Natural killer cell treated with Interleukin-12 subunit alpha and Interleukin-12 subunit beta and Interleukin-15 and Interleukin-18, amount 100 ng/mL, for 72 hours (primary cell): ENCODE measurements around the gene PNN. TPM values are rescaled to one million over a fixed set of nuclear protein-coding genes. Genes with fewer than 3 reads are reported as not detected.
"Not testable (repeated sequence)": the region's sequence is repeated elsewhere in the genome, so short reads cannot be mapped to it uniquely, and the experiment has no call there.

Source experiments
- ATAC-seq, 2 donors: fragments of 150-1000 bp; cut with Tn5 transposase in 1 of 2; sonication (Bioruptor Pico), chemical (Tn5 transposase) in 1 of 2; 2 replicates each; pipeline ENCODE4 v1.10.0; 2021
- DNase-seq: peaks from one replicate; pipeline ENCODE4 v3.0.0; 2022; ENCODE audit warnings: low spot score
- H3K27ac Mint-ChIP-seq, 2 donors: 1 replicate in 1 of 2; 2 replicates in 1 of 2; pipeline ENCODE4 v1.8.0; 2022; ENCODE audit warnings: mixed read lengths in 2 of 2, mild to moderate bottlenecking in 1 of 2, moderate library complexity in 1 of 2
- H3K27me3 Mint-ChIP-seq, 2 donors: 1 replicate in 1 of 2; 2 replicates in 1 of 2; pipeline ENCODE4 v1.8.0; 2022; ENCODE audit warnings: mixed read lengths in 2 of 2
- H3K36me3 Mint-ChIP-seq: one replicate; pipeline ENCODE4 v1.8.0; 2022; ENCODE audit warnings: mixed read lengths
- H3K4me1 Mint-ChIP-seq, 2 donors: 1 replicate in 1 of 2; 2 replicates in 1 of 2; pipeline ENCODE4 v1.8.0; 2022; ENCODE audit warnings: low read depth in 2 of 2, mixed read lengths in 2 of 2, mild to moderate bottlenecking in 1 of 2
- H3K4me3 Mint-ChIP-seq: one replicate; pipeline ENCODE4 v1.8.0; 2022; ENCODE audit warnings: mixed read lengths
- H3K9me3 Mint-ChIP-seq: 2 replicates; pipeline ENCODE4 v1.8.0; 2022; ENCODE audit warnings: mixed read lengths
- total RNA-seq, 2 donors: library from RNA; stranded (reverse); gene quantifications; one replicate each; pipeline ENCODE4 v1.2.3, GENCODE V29; 2022

Gene PNN
- 100 to 1,000 TPM in 1 of 2 donors, 10 to 100 TPM in 1; 71.0 to 161 TPM for total RNA-seq

GRCh38 chr14:39174560-39175444 lies at the start of gene PNN:
Gene PNN, plus strand, starts transcription at chr14:39175254. Its CDS starts 26 bp downstream, at chr14:39175280.
- Mint-ChIP-seq H3K36me3 (peaks cover 27% of the 10 kb centered on the region), H3K27ac (peak within 1 kb of the TSS; percentile 94 to 100), H3K9me3 (no peaks in the 10 kb centered on the region), H3K4me1 (peaks cover 33 to 42% of the 10 kb centered on the region in 2 donors), H3K27me3 (no peaks in the 10 kb centered on the region), H3K4me3 (peak within 1 kb of the TSS; percentile 87)
- DNase-seq (peak; percentile 98), ATAC-seq (peak; percentile 96 to 97)

- not testable (repeated sequence) for H3K9me3 Mint-ChIP-seq, H3K4me1 Mint-ChIP-seq, H3K27me3 Mint-ChIP-seq, H3K4me3 Mint-ChIP-seq, DNase-seq, ATAC-seq, H3K36me3 Mint-ChIP-seq
- H3K27ac Mint-ChIP-seq = peak overlapping the region in 1 of 2 donors; percentile 23
These were observed 37.2 kb upstream of the PNN start for GRCh38 chr14:39137835-39138234.

- H3K4me1 Mint-ChIP-seq = peaks cover 5 to 12% of the 10 kb centered on the region in 2 donors
- H3K27me3 Mint-ChIP-seq = no peaks in the 10 kb centered on the region
- no peaks in the 10 kb centered on the region for H3K9me3 Mint-ChIP-seq
- DNase-seq = no peak
- H3K27ac Mint-ChIP-seq = peak overlapping the region in 1 of 2 donors; percentile 14
- ATAC-seq = no peak
- H3K36me3 Mint-ChIP-seq = peaks cover 8% of the 10 kb centered on the region
- no peak overlapping the region for H3K4me3 Mint-ChIP-seq
These were observed 36.6 kb upstream of the PNN start for GRCh38 chr14:39138440-39138839.

GRCh38 chr14:39140170-39140569 lies 34.9 kb upstream of the PNN start:
- H3K36me3 Mint-ChIP-seq = peaks cover 8% of the 10 kb centered on the region
- H3K27ac Mint-ChIP-seq = no peak overlapping the region
- ATAC-seq = no peak
- H3K9me3 Mint-ChIP-seq = no peaks in the 10 kb centered on the region
- peaks cover 5 to 12% of the 10 kb centered on the region in 2 donors for H3K4me1 Mint-ChIP-seq
- no peak for DNase-seq
- no peak overlapping the region for H3K4me3 Mint-ChIP-seq
- H3K27me3 Mint-ChIP-seq = no peaks in the 10 kb centered on the region

GRCh38 chr14:39141623-39142022 lies 33.4 kb upstream of the PNN start:
- H3K36me3 Mint-ChIP-seq, DNase-seq, H3K9me3 Mint-ChIP-seq, H3K27ac Mint-ChIP-seq, H3K27me3 Mint-ChIP-seq, ATAC-seq, H3K4me3 Mint-ChIP-seq: not testable (repeated sequence)
- peaks cover 5 to 12% of the 10 kb centered on the region in 2 donors for H3K4me1 Mint-ChIP-seq

- peaks cover 14% of the 10 kb centered on the region for H3K36me3 Mint-ChIP-seq
- not testable (repeated sequence) for H3K27ac Mint-ChIP-seq, H3K9me3 Mint-ChIP-seq, ATAC-seq, H3K27me3 Mint-ChIP-seq, H3K4me3 Mint-ChIP-seq, DNase-seq
- H3K4me1 Mint-ChIP-seq = peaks cover 5 to 12% of the 10 kb centered on the region in 2 donors
These were observed 31.8 kb upstream of the PNN start for GRCh38 chr14:39143226-39143625.

- no peak overlapping the region for H3K4me3 Mint-ChIP-seq
- no peaks in the 10 kb centered on the region for H3K27me3 Mint-ChIP-seq
- H3K27ac Mint-ChIP-seq = no peak overlapping the region
- ATAC-seq (no peak), DNase-seq (no peak)
- H3K9me3 Mint-ChIP-seq = no peaks in the 10 kb centered on the region
- peaks cover 25% of the 10 kb centered on the region for H3K36me3 Mint-ChIP-seq
- H3K4me1 Mint-ChIP-seq = peaks cover 5 to 9% of the 10 kb centered on the region in 2 donors
These were observed 29.6 kb upstream of the PNN start for GRCh38 chr14:39145266-39145966.

- no peaks in the 10 kb centered on the region for H3K9me3 Mint-ChIP-seq
- no peak overlapping the region for H3K4me3 Mint-ChIP-seq
- no peaks in the 10 kb centered on the region for H3K27me3 Mint-ChIP-seq
- peaks cover 9% of the 10 kb centered on the region for H3K36me3 Mint-ChIP-seq
- DNase-seq = no peak
- no peaks in the 10 kb centered on the region for H3K4me1 Mint-ChIP-seq
- H3K27ac Mint-ChIP-seq = no peak overlapping the region
- ATAC-seq = no peak
These were observed 20.4 kb upstream of the PNN start for GRCh38 chr14:39154594-39155189.

GRCh38 chr14:39157491-39157890 lies 17.6 kb upstream of the PNN start:
- no peaks in the 10 kb centered on the region for H3K27me3 Mint-ChIP-seq
- no peaks in the 10 kb centered on the region for H3K9me3 Mint-ChIP-seq
- DNase-seq (no peak), ATAC-seq (no peak)
- peaks cover 11 to 15% of the 10 kb centered on the region in 2 donors for H3K4me1 Mint-ChIP-seq
- H3K36me3 Mint-ChIP-seq = peaks cover 7% of the 10 kb centered on the region
- no peak overlapping the region for H3K27ac Mint-ChIP-seq
- H3K4me3 Mint-ChIP-seq = no peak overlapping the region

GRCh38 chr14:39158222-39158858 lies 16.7 kb upstream of the PNN start:
- peaks cover 15 to 19% of the 10 kb centered on the region in 2 donors for H3K4me1 Mint-ChIP-seq
- DNase-seq (no peak), ATAC-seq (no peak)
- no peaks in the 10 kb centered on the region for H3K27me3 Mint-ChIP-seq
- H3K36me3 Mint-ChIP-seq = peaks cover 9% of the 10 kb centered on the region
- H3K9me3 Mint-ChIP-seq = no peaks in the 10 kb centered on the region
- H3K27ac Mint-ChIP-seq = no peak overlapping the region
- no peak overlapping the region for H3K4me3 Mint-ChIP-seq

- Mint-ChIP-seq H3K9me3 (no peaks in the 10 kb centered on the region), H3K27me3 (no peaks in the 10 kb centered on the region), H3K4me1 (peaks cover 20 to 22% of the 10 kb centered on the region in 2 donors), H3K27ac (no peak overlapping the region), H3K4me3 (no peak overlapping the region), H3K36me3 (peaks cover 9% of the 10 kb centered on the region)
- DNase-seq (no peak), ATAC-seq (no peak)
These were observed 14.6 kb upstream of the PNN start for GRCh38 chr14:39160494-39160893.

GRCh38 chr14:39167797-39168320 lies 7.2 kb upstream of the PNN start:
- peaks cover 31 to 41% of the 10 kb centered on the region in 2 donors for H3K4me1 Mint-ChIP-seq
- peak overlapping the region; percentile 98 to 99 for H3K27ac Mint-ChIP-seq
- not testable (repeated sequence) for DNase-seq, H3K27me3 Mint-ChIP-seq, H3K9me3 Mint-ChIP-seq, ATAC-seq
- H3K36me3 Mint-ChIP-seq = peaks cover 12% of the 10 kb centered on the region
- H3K4me3 Mint-ChIP-seq = peak overlapping the region; percentile 97

GRCh38 chr14:39168591-39168990 lies 6.5 kb upstream of the PNN start:
- peaks cover 30 to 40% of the 10 kb centered on the region in 2 donors for H3K4me1 Mint-ChIP-seq
- H3K36me3 Mint-ChIP-seq = peaks cover 11% of the 10 kb centered on the region
- no peaks in the 10 kb centered on the region for H3K9me3 Mint-ChIP-seq
- ATAC-seq = no peak
- H3K4me3 Mint-ChIP-seq = peak overlapping the region; percentile 97
- no peaks in the 10 kb centered on the region for H3K27me3 Mint-ChIP-seq
- peak overlapping the region; percentile 98 to 99 for H3K27ac Mint-ChIP-seq
- no peak for DNase-seq
